Measurements from ENCODE around the gene BARX2.

BARX2 gene

DNA sequence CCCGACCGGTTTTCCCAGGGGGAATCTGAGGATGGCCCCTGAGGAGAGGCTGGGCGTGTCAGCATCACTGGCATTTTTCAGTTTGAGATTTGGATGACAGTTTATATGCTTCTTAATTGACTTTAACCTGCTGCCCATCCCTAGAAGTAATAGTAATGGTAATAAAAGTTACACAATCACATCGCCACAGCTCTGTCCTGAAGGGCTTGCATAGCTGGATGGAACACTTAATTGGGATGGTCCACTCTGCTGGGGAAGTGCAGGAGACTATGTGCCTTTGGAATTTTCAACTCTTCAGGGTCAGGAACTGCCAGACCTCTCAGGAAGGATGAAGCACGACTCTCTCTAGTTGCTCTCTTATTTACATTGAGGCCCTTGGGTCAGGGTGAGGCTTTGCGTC, 16.2 kb downstream of the BARX2 start:
- H3K27ac ChIP-seq = no peak overlapping the region
- no peak for TF ChIP-seq CTCF (conservative IDR thresholded peaks at IDR 0.05)

- H3K27ac ChIP-seq = no peak overlapping the region
- no peak for TF ChIP-seq CTCF (conservative IDR thresholded peaks at IDR 0.05)
Observed at GRCh38 chr11:129392995-129393394, 17.3 kb downstream of the BARX2 start.

- H3K27ac ChIP-seq = no peak overlapping the region
Observed at GRCh38 chr11:129394709-129395108, 19.1 kb downstream of the BARX2 start.

GRCh38 chr11:129395432-129395831, 19.8 kb downstream of the BARX2 start:
- no peak overlapping the region for H3K27ac ChIP-seq
- no peak for TF ChIP-seq CTCF (conservative IDR thresholded peaks at IDR 0.05)

More at GRCh38 chr11:129394709-129395108, 19.1 kb downstream of the BARX2 start:
- TF ChIP-seq CTCF (conservative IDR thresholded peaks at IDR 0.05) = no peak

- no peak overlapping the region for H3K27ac ChIP-seq
- TF ChIP-seq CTCF (conservative IDR thresholded peaks at IDR 0.05) = no peak
Observed at GRCh38 chr11:129395883-129396282, 20.2 kb downstream of the BARX2 start.

DNA sequence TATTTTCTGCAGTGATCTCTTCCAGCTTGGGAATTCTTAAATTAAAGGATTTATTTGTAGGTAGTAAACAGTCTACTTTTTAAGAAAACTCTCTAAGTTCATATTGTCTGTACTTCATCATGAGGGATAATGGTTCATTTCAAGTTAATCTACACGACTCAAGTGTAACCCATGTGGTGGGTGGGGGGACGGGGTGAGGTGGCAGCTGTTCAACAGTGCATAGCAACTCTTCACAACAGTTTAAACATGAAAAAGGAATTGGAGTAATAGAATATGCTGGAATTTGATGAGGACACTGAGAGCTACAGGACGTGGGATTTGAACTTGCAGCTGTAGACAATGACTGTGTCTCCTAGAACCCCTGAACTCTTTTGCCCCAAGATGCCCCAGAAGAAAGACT, 20.8 kb downstream of the BARX2 start:
- no peak for TF ChIP-seq CTCF (conservative IDR thresholded peaks at IDR 0.05)
- H3K27ac ChIP-seq = no peak overlapping the region

GRCh38 chr11:129402206-129403171, 26.8 kb downstream of the BARX2 start:
- H3K27ac ChIP-seq = no peak overlapping the region
- TF ChIP-seq CTCF (conservative IDR thresholded peaks at IDR 0.05) = no peak

Measured in VCaP (cell line).